Measurements from ENCODE around the gene INF2.

The INF2 gene

DNA sequence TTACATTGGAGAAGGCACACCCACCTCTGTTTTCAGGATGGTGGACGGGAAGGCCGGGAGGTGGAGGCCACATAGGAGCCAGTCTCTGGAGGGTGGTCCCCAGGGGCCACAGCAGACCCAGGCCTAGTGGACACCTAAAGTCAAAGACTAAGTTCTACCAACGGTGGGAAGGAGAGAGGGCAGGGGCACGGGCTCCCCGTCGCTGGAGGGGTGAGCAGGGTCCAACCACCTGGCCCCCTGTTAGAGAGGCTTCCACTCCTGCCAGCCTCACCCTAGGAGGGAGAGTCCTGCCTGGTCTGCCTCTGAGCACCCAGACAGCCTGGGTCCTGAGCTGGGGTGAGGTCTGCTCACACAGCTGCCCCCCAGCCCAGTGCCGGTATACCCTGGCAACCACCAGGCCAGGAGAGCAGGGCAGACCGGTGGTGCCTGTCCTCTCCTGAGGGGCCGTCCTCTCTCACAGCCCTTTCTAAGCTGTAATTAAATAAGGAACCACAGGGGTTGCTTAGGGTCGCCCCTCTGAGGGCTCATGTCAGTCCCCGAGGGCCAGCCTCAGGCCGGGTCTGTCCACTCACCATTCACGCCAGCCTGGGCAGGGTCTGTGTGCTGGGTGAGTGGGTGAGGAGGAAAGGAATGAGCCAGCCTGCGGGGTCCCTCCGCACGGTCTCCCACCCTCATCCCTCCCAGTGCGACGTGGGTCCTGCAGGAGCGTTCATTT, 2.3 kb downstream of the INF2 start:
- DNase-seq = no peak

DNA sequence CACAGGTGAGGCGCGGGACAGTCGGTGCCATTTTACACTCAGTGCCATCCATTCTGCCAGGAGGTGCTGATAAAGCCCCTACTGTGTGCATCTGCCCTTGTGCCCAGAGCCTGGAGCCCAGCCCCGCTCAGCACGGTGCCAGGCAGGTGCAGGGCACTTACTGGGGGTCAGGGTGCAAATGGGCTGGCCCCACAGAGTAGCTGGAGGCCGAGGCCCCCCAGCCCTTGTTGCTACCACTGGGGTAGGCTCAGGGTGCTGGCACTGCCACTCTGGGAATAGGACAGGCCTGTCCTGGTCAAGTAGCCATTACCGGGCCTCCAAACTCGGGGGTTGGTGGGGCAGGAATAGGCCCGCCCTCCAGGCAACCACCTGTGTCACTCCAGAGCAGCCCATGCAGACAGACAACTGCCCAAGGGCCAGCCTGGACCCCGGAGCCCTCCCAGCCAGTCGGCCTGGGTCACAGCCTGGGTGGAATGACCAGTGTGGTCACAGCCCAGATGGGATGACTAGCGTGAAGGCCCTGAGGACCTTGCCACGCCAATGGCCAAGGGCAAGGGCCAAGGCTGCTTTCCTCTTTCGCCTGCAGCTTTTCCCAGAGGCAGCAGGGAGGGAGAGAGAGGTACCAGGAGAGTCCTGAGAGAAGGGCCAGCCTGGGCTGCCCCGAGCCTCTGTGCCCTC, 3.0 kb downstream of the INF2 start:
- DNase-seq = no peak

DNA sequence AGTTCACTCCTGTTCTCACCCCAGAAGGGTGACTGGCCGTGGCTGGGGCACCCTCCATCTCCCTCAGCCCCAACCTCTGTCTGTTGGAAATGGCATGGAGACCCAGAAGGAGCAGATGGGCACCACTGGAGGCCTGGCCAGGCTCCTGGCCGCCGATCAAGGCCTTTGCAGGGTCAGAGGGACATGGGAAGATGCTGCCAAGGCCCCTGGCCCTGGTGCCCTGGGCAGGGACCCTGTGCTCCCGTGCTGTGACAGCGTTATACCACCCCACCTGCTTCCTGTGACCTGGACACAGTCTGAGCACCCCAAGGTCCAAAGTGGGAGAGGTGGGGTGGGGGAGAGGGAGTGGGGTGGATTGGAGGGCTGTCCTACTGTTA, 3.5 kb downstream of the INF2 start:
- no peak for DNase-seq

DNA sequence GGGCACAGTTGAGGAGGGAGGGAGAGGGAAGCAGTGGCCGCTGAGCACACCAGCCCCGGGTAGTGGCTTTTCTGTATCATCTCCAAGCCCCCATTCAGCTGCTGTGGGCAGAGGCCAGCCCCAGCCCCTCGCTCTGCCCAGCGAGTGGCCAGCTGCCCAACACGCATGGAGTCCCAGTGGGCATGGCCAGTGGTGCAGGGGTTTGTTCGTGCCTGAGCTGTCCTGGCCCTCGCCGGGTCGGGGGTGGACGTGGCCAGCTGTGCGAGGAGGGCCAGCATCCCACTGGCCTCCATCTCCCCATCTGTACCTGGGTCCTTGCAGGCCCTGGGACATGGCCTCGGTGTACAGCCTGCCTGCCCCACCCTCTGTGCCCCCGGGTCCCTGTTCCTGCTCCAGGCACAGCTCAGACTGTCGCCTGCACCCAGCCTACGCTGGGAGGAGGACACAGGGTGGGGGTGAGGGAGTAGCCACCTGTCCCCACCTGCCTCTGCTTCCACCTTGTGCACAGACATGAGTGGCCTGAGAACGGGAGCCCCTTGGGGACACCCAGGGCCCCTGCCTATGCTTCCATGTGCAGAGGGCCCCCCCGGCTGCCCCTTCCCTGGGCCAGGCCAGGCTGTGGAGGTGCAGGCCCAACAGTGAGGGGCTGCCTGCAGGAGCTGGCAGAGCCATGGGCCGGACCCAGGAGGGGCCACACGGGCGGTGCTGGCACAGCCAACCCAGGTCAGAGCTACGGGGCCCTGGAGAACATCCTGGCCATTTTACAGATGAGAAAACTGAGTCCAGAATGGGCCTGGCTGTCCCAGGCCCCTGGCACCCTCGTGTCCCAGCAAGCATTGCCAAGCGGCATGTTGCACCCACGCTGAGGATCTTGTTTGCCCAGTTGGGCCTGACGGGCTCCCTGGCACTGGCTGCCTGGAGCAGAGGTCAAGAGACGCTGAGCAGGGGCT, 4.3 kb downstream of the INF2 start:
- DNase-seq = no peak

DNA sequence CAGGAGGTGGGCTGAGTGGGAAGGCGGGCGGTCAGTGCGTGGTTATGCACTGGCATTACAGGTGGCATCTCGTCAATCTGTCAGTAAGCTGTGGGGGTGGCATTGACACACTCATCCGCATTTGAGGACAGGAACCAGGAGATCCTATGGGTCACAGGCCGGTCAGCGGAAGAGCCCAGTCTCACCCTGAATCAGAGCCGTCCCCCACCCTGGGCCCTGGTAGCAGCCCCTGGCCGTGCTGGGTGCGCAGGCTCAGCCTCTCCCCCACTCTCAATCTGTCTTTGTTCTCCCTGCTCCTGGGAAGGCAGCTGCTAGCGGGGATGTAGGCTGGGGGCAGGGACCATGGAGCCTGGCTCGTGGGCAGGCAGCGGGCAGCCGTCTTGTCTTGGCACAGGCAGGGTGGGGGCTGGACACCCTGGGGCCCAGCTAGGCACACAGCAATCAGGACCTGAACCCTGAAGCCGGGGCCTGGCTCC, 5.1 kb downstream of the INF2 start:
- DNase-seq = no peak

DNA sequence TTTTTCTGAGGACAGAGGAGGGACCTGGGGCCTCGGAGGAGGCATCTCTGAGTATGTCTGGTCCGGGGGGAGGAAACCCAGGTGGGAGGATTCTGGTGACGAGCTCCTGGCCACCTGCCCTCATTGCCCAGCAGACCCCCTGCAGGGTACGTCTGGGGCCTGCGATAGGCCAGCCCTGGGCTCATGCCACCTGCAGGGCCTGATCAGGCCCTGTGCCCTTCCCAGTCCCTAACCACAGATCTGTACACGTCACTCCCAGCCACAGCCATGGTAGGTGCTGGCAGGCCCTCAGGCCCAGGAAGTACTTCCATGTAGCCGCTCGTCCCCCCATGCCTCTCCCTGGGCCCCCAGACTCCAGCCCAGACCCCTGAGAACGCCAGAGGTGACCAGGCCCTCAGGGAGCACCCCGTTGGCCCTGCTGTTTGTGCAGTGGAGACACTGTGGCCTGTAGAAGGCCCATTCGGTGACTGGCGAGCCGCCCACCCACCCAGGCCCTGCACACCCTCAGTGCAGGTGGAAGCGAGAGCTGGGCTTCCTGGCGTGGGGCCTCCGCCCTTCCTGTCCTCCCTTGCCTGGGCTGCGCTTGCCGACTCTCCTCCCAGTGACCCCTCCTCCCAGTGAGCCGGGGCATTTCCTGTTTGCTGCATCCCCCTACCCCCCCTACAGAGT, 5.7 kb downstream of the INF2 start:
- DNase-seq = peak; percentile 14

DNA sequence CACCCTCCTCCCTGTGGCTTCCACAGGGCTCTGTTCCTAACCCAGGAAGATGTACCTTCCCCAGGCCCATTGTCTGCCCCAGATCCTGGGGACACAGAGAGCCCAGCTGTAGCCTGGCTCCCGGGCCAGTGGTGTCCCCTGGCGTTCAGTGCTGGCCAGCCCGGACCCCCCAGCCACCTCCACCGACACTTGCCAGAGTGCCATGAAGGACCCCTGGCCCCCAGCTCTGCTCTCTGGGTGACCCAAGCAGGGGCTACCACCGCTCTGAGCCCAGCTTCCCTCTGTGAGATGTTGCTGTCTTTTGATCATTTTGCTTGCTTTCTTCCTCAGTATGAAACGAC, 6.2 kb downstream of the INF2 start:
- no peak for DNase-seq

DNA sequence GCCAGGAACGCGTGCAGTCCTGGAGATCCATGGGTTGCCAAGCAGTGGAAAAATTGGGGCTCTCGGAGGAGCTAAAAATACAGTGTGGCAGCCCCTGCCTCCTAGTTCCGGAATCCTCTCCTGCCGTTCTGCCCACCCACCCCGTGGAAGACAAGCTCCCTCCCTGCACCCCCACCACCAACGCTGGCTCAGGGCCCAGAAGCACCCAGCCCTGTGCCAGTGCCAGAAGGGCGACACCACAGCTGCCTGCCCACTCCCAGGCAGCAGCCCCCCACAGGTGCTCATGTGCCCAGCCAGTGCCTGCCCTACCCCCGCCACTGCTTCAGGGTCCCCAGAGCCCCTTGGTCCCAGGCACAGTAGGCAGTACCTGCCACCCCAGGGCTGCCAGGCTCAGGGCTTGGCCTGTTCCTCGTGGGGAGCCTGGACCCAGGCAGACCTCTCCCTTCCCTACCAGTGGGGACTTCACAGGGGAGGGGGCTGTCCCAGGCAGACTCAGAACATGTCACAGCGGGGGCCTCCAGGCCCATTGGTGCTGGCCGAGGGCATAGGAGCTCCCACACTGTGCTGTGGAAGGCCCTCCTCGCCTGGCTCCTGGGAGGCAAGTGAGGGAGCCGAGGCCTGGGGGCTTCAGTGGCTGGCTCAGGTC, 7.4 kb downstream of the INF2 start:
- no peak for DNase-seq

DNA sequence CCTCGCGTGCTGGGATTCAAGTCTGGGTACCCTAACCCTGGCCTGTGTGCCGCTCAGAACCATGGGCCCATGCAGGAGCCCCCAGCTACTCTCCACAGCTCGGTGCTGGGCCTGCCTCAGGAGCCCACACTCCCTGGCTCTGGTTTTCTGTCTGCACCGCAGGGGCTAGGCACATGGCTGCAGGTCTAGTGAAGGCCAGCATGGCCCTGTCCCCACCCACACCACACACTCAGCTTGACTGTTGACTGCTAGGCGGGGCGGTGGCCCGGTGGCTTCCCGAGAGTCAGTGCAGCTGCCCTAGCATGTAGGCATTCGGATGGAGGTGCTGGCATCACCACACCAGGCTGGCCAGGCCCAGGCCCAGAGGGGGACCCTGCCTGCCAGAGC, 7.9 kb downstream of the INF2 start:
- no peak for DNase-seq

DNA sequence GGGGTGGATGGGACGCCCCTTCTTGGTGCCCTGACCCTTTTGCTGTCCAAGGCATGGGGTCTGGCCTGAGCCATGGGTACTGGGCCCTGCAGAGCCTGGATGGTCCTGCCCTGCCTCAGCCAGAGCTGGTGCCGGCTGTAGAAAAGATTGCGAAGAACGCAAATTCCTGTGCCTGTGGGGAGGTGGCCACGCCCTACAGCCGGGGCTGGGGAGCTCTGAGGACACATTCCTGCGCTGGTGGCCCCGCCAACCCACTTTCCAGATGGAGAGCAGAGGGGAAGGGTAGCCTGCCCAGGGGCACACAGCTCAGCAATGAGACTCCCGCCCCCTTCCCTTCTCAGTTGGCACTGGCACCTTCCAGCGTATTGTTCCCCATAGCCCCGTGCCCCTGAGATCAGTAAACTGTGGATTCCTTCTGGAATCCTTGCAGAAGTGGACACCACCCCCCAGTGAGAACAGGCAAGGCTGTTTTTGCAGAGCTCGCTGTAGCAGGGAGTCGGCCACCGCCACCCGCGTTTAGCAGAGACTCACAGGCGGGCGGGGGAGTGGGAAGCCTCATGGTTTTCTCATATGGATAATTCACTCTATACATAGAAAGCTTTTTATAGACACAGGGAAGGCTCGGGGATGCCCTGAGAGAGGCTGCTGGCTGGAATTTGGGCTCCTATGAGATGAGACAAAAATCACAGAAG, 8.6 kb downstream of the INF2 start:
- DNase-seq = no peak

DNA sequence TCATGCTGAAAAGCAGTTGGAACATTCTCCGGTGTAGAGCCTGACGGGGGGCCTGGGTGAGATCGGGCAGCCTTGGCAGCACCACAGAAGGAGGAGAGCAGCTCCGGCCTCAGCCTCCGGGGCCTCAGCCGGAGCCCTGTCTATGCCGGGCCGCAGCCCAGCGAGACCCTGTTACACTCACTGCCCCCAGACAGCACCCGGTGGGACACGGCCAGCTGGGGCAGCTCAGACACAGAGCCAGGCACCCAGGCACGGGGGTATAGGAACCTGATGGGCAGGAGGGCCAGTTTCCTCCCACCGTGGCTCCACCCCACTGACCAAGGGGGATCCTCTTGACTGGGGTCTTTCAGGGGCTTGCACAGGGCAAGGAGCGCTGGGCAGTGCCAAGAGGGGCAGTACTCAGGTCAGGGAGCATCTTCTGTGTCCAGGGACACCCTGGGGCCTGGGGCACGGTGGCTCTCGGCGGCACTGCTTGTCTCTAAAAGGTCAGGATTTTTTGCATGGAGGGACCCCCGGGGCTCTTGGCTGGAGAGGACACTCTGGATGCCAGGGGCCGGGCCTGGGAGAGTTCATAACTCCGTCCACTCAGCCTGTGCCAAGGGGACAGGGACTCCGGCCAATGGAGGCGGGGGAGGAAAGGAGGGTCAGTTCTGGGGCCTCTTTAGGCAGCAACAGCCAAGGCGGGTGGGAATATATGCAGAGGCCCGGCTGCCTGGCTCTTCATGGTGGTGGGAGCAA, 9.4 kb downstream of the INF2 start:
- DNase-seq = no peak

DNA sequence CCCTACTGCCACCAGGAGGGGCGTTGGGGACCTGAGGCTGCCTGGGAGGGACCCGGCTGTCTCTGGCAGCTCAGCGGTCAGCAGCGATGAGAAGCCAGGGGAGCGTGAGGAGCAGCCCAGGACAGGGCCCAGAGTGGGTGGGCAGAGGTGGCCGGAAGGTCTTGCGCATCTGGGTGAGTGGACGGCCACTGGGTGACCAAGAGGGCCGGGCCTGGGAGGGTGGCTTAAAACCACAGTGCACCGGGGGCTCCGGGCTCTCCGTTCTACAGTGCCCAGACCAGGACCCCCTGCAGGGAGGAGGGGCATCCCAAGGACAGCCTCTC, 10.0 kb downstream of the INF2 start:
- DNase-seq = no peak

DNA sequence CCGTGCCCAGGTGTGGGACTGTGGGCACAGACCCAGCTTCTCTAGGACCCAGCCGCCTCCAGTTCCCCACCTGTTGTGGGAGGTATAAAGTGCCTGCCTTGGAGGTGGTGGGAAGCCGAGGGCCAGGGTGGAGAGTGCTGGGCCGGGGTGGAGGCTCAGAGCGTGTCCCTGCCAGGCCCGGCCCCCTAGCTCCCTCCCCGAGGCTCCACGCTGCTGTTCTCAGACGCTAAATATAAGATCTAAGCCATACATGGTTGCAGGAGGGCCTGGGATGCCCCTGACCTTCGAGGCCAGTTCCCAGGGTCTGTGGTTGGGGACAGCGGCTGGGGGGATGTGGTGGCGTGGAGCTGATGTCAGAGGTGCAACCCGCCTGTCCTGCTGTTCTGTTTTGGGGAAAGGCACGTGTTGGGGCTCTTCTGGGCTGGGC, 10.8 kb downstream of the INF2 start:
- DNase-seq = no peak

DNA sequence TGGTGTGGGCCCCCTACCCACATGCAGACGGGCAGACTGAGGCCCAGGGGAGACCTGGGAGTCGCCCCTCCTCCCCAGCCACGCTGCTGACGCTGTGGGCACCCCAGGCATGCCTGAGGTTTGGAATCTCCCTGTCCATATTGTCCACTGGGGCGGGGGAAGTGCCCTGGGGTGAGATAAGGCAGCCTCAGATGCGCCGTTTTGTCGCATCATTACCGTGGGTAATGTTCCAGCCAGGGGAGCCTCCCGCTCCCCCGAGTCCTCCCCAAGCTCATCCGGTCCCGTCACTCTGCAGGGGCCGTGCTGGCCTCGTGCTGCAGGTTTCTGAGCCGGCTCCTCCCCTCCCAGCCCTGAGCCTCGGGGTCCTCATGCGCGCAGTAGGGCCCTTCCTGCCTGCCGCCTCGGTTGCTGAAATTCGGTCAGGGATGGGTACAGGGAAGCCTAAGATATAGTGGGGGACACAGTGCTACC, 11.4 kb downstream of the INF2 start:
- DNase-seq = no peak

DNA sequence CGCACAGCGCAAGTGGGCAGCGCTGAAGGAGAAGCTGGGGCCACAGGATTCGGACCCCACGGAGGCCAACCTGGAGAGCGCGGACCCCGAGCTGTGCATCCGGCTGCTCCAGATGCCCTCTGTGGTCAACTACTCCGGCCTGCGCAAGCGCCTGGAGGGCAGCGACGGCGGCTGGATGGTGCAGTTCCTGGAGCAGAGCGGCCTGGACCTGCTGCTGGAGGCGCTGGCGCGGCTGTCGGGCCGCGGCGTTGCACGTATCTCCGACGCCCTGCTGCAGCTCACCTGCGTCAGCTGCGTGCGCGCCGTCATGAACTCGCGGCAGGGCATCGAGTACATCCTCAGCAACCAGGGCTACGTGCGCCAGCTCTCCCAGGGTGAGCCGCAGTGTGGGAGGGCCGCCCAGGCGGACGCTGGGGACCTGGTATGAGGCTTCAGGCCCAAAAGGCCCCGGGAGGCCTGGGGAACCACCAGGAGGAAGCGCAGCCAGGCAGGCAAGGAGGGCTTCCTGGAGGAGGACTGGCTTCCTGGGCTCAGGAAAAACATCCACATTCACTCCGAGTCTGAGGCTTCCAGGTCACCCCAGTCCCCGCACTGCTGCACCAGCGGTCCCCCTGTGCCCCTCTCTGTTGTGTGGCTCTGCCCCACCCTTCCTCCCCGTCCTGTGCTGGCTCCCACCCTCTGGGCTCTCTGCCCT, 12.1 kb downstream of the INF2 start:
- DNase-seq = no peak

DNA sequence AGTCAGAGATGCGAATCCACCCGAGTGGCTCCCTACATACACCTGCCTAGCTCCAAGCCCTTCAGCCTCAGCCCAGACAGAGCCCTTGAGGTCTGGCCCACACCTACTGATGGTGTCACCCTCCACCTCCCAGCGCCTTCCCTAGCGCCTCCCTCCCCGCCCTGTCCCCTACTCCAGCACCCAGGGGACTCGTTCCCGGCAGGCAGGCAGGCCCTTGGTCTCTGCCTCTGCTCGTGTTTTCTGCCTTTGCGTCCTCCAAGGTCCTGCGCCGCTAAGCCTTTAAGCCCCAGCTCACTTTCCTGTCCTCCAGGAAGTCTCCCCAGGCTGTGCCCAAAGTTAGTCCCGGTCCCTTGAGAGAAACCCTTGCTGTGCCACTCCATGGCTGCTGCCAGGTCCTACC, 12.7 kb downstream of the INF2 start:
- no peak for DNase-seq

DNA sequence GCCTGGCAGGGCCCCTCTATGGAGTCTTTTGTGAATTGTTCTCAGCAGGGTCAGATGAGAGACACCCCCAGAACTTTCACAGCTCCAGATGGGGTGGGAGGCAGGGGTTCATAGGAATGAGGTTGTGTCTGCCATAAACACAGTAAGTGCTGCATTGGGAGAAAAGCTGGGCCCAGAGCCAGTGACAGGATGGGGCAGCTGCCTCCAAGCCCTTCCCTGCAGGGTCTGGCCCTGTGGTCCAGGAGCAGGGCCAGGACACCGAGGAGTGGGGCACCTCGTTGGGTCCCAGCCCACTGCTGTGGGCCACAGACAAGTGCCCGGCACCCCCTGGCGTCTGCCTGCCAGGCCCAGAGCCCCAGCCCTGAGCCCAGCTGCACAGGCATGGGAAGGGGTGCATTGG, 13.3 kb downstream of the INF2 start:
- no peak for DNase-seq

DNA sequence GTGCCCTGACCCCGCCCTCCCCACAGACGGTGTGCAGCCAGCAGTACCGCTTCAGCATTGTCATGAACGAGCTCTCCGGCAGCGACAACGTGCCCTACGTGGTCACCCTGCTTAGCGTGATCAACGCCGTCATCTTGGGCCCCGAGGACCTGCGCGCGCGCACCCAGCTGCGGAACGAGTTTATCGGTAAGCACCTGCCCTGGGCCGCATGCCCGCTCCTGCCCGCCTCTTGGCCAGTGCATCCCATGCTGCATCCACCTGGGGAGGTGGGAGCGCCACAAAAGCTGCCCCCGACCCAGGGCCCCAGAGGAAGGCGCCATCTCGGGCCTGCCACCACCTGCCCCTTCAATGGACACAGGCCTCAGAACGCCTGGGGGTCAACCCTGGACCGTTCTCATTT, 13.9 kb downstream of the INF2 start:
- DNase-seq = no peak

DNA sequence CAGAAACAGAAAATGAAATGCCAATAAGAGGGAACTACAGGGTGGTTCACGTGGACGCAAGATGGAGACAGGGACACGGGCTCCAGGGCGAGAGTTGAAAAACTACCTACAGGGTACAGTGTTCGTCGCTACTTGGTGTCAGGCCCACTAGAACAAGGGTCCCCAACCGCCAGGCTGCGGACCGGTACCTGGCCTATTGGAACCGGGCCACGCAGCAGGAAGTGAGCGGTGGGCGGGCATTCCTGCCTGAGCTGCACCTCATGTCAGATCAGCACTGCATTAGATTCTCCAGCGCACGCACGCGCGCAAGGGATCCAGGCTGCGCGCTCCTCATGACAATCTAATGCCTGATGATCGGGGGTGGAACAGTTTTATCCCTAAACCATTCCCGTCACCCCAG, 14.8 kb downstream of the INF2 start:
- DNase-seq = no peak

DNA sequence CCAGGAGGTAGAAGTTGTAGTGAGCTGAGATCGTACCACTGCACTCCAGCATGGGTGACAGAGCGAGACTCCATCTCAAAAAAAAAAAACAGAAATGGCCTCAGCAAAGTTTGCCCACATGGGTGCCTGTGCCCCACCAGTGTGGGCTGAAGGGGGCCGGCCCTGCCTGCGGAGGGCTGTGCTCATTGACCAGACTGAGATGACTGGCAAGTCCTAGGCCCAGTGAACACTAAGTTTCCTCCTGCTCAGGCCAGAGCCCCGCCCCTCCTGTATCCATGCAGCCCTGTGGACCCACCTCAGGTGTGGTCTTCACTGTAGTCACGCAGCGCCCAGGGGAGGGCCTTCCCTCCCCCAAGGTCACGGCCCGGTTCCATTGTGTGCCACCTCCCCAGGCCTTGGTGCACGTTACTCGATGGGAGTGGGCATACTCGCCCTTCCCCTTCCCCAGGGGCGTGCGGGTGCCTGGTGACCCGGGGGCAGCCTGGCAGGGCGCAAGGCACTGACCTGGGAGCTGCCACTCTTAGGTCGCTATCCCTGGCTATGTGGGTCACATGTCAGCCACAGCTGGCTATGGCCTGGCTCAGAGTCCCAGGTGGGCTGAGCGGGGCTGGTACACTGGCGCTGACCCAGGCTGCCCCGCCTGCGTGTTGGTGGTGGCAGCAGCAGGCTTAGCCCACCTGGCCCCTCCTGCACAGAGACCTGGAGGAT, 16.1 kb downstream of the INF2 start:
- no peak for DNase-seq

Data from effector CD8-positive, alpha-beta T cell (primary cell).